NCI-H1694 (cell line): Measurements from ENCODE around the gene IGDCC3.

Experiments used
- DNase-seq: peaks from one replicate; lab custom pipeline; 2025; lab: John Stamatoyannopoulos, UW

IGDCC3 gene

DNA sequence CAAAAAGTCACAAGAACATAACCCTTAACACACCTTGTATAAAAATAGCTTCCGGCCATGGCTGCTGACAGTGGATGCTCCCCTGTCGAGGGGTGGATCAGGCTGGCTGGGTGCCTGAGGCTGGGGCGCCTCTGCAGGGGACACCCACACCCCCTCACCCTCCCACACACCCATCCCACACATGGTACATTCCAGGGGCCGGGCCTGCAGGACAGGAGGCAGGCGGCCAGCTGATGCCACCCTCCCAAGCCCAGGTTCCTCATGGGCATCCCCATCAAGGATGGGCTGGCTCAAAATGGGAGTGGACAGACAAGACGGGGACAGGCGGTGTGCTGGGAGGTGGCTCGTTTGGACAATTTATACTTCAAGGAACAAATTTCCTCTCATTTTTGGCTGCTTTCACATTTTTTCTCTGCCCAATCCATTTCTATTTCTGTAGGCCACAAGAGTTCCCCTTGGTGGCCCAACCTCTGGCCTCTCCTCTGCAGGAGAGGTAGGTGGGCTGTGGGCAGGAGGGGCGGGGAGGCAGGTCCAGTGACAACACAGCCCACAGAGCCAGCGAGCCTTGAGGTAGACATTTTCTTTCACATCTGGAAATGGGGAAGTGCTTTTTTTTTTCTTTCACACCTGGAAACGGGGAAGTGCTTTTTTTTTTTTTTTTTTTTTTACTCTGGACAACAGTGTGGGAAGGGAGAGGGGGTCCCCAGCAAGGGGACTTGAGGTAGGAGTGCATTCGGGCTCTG, 50.0 kb downstream of the IGDCC3 start:
- DNase-seq, result no peak

DNA sequence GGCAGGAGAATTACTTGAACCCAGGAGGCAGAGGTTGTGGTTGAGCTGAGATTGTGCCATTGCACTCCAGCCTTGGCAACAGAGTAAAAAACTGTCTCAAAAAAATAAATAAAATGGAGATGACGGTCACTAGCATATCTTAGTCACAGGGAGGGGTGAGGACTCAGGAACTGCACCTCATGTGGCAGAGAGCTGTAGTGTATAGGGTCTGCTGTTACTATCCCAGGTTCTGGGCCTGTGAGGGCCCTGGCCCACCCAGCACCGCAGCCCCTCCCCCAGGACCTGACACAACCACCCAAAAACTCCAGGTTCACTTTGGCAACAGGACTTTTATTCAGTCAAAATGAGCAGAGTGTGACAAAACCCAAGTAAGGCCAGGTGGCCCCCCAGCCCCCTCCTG, 51.0 kb downstream of the IGDCC3 start:
- no peak for DNase-seq

DNA sequence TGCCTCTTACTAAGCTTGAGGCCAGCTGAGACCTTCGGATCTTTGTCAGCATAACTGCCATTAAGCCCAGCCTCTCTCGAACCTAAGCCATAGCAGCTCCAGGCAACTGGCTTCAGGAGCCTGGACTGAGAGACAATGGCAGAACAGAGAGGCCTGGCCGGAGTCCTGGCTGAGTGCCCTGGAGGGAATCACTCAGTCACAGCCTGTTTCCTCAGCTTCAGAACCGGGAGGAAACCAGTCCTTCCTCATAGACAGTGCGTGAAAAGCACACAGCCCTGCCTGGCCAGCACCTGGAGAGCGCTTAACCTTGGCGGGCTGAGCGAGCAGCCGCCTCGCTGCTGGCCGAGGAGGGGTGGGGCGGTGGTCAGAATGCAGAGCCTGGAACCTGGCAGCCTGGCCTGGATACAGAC, 51.7 kb downstream of the IGDCC3 start:
- DNase-seq, result no peak

DNA sequence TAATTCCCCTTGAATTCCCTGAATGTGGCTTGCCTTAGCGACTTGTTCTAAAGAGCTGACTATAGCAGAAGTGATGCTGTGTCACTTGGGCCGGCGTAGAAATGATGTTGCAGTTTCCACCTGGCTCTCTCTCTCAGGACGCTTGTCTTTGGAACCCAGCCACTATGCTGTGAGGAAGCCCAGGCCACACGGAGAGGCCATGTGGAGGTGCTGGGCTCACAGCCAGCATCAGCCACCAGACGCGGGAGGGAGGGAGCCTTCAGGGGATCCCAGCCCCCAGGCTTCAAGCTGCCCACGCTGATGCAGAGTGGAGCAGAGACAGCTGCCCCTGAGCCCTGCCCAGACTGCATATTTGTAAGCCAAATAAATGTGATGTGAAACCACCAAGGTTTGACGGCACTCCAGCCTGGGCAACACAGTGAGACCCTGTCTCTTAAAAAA, 54.7 kb downstream of the IGDCC3 start:
- DNase-seq, result peak; percentile 93

DNA sequence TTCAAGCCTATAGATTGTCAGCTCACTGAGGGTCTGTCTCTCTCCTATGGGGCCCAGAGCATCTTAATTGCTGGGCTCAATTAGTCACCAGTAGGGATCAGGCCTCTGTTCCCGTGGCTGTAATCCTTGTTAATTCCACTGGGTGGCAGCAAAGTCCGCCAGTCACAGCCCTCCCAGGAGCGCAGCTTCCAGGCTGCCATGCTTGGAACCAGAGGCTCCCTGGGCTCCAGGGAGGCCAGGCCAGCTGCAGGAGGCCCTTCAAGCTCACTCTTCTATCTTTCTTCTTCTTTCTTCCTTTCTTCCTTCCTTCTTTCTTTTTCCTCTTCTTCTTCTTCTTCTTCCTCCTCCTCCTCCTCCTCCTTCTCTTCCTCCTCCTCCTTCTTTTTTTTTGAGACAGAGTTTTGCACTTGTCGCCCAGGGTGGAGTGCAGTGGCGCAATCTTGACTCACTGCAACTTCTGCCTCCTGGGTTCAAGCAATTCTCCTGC, 58.9 kb downstream of the IGDCC3 start:
- DNase-seq, result peak; percentile 72

DNA sequence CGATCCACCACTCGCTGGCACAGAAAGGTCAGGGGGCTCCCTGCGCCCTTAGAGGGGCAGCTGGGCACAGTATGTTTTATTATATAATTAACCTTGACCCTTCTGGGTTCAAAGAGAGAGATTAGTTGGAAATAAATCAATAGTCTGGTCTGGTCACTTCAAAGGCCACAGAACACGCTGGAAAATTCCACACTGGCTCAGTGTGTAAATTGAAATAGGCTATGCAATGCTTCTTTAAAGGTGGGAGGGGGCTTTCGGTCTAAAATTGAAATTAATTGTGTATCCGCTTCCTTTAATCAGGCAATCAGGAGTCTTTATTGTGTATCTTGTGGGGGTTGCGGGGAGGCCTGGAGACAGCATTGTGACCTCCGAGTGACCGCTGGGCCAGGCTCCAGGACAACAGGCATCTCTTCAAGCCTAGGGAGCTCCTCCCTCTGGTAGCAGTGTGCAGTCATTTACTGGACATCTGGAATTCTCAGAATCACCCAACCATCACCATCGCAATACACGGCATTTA, 65.3 kb downstream of the IGDCC3 start:
- no peak for DNase-seq

DNA sequence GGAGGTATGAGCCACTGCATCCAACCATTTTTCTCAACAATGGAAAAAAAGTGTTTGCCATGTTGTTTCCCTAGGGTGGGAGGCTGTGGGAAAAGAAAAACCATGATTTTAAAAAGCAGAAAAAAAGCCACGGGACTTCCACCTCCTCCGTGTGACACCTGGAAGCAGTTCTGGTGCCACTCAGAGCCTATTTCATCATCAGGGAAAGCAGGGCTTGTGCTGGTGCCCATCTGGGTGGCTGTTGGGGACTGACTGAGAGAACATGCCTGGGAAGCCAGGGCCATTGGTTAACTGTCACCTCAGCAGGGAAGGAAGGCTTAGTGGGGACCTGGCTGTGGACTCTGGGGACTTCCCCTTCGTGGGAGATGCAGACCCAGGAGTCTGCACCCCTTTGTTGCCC, 66.0 kb downstream of the IGDCC3 start:
- no peak for DNase-seq

DNA sequence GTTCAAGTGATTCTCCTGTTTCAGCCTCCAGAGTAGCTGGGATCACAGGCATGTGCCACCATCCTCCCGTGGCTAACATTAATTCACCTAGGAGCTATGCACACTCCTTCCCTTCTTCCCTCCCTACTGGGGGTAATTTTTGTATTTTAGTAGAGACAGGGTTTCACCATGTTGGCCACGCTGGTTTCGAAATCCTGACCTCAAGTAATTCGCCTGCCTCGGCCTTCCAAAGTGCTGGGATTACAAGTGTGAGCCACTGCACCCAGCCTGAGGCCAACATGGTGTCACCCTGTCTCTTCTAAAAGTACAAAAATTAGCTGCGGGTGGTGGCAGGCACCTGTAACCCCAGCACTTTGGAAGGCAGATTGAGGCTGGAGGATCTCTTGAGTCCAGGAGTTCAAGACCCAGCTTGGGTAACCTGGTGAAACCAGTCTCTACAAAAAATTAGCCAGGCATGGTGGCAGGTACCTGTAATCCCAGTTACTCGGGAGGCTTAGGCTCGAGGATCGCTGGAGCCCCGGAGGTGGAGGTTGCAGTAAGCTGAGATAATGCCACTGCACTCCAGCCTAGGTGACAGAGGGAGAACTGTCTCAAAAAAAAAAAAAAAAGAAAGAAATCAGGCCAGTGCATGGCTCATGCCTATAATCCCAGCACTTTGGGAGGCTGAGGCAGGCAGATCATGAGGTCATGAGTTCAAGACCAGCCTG, 67.2 kb downstream of the IGDCC3 start:
- DNase-seq, result no peak

DNA sequence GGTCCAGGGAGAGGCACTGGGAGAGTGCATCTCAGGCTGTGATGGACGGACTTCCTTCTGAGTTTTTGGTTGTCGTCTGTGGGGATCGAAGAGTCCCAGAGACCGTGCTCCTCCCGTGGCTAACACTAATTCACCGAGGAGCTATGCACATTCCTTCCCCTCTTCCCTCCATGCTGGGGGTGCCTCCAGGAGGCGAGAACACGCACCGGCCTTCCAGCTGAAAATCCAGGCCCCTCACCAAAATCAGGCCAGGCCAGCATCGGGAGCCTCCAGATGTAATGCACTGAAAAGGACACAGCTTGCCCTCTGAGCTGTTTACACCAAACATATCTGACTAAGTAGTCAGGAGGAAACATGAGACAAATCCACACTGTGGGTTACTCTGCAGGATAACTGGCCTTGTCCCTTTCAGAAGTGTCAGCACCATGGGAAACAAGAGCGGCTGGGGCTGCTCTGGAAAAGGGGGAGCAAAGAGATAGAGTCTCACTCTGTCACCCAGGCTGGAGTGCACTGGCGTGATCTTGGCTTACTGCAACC, 67.9 kb downstream of the IGDCC3 start:
- no peak for DNase-seq

DNA sequence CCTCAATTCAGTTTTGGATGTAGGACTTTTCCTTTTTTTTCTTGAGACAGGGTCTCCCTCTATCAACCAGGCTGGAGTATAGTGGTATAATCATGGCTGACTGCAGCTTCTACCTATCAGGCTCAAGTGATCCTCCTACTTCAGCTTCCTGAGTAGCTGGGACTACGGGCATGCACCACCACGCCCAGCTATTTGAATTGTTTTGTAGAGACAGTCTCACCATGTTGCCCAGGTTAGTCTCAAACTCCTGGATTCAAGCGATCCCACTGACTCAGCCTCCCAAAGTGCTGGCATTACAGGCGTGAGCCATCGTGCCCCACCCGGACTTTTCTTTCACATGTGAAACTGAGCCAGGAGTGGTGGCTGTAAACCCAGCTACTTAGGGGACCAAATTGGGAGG, 69.8 kb downstream of the IGDCC3 start:
- DNase-seq, result no peak

DNA sequence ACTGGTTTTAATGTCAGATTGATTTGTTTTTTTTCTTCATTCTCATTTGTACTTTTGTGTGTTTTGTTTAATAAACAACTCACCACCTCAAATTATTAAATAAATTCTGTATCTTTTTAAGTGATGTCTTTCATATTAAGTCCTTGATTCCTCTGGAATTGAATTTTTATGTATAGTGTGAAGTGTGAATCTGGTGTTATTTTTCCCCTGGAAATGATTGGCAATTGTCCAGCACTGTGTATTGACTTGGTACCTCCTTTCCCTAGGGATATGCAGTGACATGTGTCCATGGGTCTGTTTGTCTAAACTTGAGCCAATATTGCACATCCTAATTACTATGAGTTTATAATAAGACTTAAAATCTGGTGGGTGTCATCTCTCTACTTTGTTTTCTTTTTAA, 71.3 kb downstream of the IGDCC3 start:
- DNase-seq, result no peak

DNA sequence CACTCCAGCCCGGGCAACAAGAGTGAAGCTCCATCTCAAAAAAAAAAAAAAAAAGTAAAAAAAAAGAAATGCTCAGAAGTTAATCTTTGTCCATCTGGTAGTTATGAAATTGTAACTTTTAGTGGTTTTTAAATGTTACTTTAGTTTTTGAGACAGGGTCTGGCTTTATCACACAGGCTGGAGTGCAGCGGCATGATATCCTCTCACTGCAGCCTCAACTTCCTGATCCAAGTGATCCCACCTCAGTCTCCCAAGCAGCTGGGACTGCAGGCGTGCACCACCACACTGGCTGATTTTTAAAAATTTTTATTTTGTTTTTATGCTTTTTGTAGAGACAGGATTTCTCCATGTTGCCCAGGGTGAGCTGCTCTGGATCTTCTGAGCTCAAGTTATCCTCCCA, 72.0 kb downstream of the IGDCC3 start:
- no peak for DNase-seq

DNA sequence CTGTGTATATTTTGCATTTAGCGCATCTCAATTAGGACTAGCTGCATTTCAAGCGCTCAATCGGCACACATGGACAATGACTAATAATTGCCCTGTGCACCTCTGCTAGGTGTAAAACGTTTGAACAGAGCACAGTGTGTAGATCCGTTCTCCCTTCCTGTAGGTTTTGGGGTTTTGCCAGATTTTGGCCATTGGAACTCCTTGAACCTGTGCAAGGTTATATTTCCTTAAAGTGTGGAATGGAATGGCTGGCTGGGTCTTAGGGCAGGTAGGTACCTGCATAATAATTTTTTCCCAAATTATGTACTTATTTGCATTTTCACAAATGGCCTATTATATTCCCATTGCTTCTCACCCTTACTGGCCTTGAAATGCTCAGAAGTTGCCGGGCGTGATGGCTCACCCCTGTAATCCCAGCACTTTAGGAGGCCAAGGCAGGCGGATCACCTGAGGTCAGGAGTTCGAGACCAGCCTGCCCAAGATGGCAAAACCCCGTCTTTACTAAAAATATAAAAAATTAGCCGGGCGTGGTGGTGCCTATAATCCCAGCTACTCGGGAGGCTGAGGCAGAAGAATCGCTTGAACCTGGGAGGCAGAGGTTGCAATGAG, 72.5 kb downstream of the IGDCC3 start:
- DNase-seq, result no peak

DNA sequence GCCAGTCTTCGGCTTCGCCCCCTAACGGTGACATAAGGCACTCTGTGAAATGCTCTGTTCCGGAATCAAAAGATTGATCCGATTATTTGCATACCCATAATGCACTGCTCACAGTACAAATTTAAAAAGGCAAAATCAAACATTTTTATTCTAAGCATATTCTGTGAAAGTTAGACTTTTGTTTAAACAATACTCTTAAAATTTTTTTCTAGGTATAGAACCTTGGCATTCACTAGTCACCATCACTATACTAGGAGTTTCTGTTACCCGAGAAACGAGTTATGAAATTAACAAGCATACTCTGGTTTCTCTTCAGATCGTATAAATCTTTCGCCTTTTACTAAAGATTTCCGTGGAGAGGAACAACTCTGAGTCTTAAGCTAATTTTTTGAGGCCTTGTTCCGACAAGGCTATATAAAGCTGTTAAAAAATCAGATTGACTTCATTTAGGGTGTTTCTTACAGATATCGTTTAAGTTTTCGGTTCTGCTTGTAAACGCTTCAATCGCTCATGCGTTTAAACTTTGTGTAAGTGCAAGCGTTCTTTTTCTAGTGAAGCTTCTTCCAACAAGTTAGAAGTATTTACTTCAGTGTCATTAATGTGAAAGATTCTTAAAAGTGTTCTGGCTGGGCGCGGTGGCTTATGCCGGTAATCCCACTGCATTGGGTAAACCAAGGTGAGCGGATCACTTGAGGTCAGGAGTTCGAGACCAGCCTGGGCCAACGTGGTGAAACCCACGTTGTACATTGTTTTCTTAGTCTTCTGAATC, 73.2 kb downstream of the IGDCC3 start, which contains the start of gene RNU5B-1:
TSS of gene RNU5B-1 (plus strand) at position 297 of the 769 bp plus-strand sequence.
- DNase-seq, result peak; percentile 99

DNA sequence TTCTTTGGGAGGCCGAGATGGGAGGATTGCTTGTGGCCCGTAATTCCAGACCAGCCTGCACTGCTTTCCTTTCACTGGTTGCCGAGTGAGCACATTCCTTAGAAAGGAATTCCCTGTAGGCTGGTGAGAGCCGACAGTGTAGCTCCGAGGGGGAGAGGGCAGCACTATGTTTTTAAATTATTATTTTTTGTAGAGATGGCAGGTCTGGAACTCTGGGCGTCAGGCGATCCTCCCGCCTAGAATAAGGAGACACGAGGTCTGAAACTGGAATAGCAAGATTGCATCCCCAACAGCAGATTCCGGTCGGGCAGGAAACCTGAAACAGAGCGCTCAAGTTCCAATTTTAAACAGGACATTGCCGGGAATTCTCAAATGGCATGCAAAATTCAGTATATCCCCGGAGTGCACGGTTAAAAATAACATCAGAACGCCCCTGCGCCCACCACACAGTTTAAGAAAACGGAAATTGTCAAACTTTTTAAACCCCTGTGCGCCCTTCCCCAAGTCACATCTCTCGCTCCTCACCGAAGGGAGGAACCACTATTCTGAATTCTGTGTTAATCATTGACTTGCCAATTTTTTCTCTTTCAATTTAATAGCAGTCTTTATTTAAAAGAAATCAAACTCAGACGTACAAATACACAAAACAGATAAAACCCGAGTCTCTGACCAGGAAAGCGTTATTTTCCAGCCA, 74.0 kb downstream of the IGDCC3 start:
- DNase-seq, result peak; percentile 21

DNA sequence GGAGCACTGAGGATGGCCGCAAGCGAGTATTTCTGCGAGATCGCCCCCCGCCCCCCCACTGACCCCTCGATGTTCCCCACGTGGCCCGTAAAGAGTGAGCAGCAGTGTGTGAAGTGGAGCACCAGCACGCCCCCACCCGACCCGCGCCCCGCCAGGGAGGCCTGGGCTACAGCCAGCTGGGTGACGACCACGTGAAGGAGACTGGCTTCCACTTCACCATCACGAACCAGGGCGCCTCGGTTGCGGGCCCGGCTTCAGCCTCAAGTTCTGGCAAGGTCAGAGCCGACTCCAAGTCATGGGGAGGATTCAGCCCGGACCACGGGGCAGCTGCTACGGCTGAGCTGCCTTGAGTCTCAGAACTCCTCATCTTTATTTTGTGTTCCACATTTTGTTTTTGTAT, 75.7 kb downstream of the IGDCC3 start:
- no peak for DNase-seq

DNA sequence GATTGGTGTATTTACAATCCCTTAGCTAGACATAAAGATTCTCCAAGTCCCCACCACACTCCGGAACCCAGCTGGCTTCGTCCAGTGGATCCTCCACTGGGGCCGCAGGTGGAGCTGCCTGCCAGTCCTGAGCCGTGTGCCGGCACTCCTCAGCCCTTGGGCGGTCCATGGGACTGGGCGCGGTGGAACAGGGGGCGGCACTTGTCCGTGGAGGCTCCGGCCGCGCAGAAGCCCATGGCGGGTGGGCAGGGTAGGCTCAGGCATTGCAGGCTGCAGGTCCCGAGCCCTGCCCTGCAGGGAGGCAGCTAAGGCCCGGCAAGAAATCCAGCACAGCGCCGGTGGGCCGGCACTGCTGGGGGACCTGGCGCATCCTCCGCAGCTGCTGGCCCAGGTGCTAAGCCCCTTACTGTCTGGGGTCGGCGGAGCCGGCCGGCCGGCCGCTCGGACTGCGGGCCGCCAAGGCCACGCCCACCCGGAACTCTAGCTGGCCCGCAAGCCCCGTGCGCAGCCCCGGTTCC, 76.8 kb downstream of the IGDCC3 start:
- DNase-seq, result no peak

DNA sequence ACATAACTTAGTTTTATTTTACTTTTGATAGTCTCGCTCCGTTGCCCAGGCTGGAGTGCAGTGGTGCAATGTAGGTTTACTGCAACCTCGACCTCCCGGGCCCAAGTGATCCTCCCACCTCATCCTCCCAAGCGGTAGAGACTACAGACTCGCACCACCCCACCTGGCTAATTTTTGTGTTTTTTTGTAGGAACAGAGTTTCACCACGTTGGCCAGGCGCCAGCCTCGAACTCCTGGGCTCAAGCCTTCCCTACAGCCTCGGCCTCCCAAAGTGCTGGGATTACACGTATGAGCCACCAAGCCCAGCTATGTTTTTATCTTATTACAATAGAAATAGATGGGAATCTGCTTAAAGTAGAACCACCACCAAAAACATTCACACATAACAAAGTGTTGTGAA, 79.1 kb downstream of the IGDCC3 start:
- no peak for DNase-seq

DNA sequence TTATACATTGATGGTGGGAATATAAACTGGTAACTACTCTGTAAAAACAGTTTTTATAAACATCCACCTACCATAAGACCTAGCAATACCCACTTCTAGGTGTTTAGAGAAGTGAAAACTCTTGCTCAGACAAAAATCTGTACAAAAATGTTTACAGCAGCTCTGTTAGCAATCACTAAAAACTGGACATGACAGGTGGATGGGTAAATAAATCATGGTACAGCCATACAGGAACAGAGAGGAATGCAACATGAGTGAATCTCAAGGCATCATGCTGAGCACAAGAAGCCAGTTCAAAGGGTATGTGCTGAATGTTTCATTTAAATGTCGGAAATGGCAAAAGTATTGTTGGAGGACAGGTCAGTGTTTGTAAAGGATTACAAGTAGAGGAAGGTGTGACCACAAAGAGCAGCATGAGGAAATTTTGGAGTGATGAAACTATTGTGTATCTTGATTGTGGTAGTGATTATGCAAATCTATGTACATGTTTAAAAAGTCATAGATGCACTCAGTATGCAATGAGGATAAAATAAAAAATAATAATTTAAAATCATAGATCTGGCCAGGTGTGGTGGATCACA, 84.8 kb downstream of the IGDCC3 start:
- DNase-seq, result no peak

DNA sequence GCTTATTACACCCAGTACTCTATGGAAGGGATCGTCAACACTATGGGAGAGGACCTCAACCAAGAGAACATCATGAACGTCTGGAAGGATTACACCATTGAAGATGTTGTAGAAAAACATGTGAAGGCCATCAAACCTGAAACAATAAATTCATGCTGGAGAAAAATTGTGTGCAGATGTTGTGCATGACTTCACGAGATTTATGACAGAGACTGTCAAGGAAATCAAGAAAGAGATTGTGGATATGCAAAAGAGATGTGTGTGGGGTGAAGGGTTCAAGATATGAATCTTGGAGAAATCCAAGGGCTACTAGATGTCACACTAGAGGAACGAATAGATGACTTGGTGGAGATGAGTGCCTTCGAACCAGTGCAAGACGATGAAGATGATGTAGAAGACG, 87.6 kb downstream of the IGDCC3 start:
- DNase-seq, result no peak
